HuH-7.5 (cell line): Measurements from ENCODE around the gene ST8SIA4.
"Not testable (repeated sequence)": the region's sequence is repeated elsewhere in the genome, so short reads cannot be mapped to it uniquely, and the experiment has no call there.

ENCODE experiments used
- DNase-seq: peaks from one replicate; pipeline ENCODE4 v3.0.0; 2011; ENCODE audit warnings: low spot score

ST8SIA4 gene

DNA sequence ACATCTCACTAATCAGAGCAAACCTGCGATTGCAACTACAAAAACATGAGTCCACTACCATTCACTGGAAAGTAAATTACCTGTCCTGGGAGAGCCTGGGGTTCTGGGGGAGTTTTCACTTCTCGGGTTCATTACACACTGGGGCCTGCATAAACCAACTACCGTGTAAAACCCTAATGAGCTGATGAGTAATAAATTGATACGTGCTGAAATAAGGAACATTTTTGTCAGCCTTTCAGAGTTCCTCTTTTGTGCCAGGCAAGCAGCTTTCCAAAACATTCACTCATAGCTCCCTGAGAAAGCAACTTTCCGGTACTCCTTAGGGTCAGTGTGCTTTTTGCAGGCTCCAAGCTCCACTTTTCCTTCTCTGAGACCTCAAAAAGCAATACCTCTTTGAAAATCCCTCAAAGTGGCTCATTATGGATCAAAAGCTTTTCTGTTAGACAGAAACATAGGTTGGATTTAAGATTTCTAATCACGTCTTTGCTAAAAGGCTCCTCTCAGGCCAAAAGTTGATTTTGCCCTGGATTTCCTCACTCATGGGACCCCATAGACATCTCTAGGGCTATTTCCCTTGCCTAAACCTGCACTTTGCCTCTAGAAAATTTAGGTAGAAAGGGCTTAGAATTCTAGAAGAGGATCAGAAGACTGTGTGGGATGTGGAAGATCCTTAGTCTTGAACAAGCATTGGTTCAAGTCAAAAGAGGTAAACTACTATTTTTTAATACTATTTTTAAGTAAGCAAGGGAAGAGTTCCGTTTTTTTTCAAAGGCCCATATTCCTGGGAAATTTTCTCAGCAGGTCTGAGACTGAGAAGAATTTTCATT, 74.8 kb downstream of the ST8SIA4 start:
- no peak for DNase-seq

DNA sequence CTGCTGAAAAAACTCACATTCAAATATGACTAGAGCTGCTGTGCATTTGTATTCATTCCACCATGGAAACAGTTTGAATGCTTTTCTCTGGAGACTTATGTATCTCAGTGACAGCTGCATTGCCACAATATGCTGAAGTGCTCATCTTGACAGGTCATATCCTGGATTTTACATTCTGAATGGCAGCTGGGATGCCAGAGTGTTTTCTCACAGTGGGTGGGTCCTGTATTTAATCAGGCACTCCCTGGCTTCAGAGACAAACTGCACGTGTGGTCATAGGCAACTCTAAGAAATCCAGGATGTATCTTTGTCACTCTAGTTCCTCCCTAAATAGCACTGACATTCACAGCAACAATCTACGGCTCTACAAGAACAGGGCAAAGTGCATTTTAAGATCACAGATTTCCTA, 75.6 kb downstream of the ST8SIA4 start:
- no peak for DNase-seq

DNA sequence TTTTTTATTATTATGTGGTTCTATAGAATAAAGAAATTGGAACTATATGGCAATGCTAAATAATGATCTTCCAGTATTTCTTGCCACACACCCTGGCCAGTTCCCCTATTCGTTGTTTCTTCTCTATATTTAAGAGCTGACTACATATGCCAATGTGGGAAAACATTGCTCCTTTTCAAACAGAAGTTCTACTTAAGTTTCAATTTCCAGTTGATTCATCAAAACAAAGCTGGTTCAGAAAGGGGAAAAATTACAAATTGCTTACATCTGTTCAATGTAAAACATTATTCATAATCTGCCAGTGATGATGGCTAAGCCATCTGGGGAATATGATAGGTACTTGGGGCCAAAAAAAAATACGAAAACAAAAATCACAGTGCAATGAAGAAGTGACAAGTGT, 76.9 kb downstream of the ST8SIA4 start:
- no peak for DNase-seq

DNA sequence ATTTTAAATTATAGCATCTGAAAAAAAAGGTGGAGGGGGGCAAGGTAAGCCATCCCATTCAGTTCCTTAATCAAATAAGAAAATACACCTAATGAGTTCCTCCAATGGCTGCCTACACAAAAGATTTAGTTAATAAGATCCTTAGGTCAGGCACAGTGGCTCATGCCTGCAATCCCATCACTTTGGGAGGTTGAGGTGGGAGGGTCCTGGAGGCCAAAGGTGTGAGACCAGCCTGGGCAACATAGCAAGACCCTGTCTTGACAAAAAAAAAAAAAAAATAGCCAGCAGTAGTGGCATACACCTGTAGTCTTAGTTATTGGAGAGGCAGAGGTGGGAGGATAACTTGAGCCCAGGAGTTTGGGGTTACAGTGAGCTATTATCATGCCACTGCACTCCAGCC, 78.4 kb downstream of the ST8SIA4 start:
- no peak for DNase-seq

DNA sequence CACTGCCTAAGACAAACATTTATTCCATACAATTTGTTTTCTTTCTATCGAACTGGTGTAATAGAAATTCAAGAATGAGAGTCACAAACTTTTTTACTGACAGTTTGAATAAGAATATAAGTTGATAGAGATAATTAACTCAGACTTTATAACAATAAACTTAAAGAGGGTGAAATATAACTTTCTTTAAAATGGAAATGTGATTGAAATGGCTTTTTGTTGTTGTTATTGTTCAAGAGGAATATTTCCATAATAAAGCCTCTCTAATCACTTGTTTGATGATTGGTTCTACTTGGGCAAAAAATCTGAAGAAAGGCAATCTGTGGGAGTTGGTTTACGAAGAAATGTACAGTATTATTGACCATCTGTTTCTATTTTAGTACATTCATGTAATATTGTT, 79.3 kb downstream of the ST8SIA4 start:
- DNase-seq: no peak

DNA sequence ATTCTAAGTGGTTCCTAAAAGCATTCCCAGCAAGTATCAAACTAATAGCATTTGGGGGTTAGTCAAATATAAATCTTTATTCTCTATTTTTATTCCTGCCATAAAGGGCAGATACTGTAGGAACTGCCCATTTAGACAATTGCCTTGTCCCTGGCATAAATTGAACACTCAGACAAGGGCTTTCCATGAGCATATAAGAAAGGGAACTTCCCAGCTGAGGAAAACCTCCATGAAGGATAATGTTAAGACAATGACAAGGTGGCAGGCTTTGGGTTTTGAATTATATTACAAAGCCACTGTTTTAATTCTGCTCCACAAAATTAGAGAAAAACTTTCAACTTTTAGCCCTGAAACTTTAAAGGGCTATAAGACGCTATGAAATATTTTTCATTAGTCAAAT, 81.3 kb downstream of the ST8SIA4 start:
- DNase-seq: no peak

DNA sequence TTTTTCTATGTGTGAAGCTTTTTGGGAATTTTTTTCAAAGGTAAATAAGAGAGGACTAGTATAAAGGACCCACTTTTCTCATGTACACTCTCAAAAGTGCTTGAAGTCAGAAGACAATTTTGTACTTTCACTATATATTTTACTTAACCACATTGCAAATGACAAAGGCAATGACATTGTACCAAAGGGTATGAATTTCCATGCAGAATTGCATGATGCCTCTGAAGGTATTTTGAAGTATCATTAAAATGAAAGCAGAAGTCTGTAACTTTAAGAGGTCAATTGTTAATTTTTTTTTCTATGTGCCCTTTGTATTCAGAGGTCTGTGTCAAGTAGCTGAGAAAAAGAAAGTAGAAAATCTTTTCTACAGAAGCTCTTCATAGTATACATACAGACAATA, 84.7 kb downstream of the ST8SIA4 start:
- DNase-seq: no peak

DNA sequence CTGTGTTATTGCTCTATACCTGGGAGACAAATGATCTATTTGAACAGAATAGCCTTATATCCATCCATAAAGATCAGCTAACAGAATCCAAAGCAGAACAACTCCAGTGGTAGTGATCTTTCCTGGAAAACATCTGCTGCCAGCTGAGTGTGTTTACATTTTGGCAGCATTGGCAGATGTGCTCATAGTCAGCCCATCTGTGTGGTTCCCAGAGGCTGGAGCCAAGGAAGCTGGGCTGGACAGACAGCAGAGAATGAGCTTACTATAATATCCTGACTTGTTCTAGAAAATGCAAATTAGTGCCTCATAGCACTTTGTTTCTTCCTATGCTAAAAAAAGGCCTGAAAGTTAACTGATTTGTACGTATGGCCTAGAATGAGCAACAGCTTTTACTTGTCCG, 99.7 kb downstream of the ST8SIA4 start:
- DNase-seq: no peak

DNA sequence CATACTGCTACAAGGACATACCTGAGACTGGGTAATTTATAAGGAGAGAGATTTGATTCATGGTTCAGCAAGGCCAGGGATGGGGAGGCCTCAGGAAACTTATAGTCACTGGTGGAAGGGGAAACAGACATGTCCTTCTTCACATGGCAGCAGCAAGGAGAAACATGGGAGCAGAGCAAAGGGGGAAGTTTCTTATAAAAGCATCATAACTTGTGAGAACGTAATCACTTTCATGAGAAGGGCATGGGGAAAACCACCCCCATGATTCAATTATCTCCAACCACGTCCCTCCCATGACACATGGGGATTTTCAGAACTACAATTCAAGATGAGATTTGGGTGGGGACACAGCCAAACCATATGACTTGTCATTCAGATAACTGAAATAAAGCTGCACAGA, 100.9 kb downstream of the ST8SIA4 start:
- no peak for DNase-seq

DNA sequence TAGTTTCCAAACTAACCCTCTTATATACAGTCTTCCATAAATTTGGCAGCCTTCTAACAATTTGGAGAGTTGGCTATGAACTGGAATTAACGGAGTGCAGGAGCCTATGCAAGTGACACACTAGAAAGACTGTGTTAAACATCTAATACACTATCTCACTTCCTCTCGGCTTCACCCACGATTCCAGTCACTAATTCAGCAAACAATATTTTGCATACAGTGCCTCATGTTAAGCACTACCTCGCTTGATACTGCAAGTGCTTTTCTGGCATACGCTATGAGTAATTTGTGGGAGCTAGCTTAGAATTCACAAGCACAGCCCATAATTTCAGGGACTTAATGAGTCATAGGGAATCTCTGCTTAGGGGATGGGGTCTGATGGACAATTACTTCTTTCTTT, 102.5 kb downstream of the ST8SIA4 start:
- DNase-seq: no peak

DNA sequence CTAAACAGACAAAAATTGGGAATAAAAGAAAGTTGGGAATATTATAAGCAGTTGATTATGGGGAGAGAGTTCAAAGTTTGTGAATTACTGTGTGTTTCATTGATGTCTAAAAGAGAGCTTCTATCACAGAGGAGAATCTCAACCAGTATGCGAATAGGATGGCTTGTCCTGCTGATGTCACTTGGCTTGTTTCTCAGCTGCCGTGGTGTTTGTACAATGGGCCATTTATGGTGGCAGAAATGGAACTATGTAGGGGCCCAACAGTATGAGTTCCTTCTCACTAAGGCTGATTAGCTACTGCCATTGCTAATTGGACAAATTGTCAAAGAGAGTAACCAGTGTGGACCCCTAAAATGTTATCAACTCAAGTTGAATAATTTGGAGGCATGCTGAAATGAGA, 103.9 kb downstream of the ST8SIA4 start:
- no peak for DNase-seq

DNA sequence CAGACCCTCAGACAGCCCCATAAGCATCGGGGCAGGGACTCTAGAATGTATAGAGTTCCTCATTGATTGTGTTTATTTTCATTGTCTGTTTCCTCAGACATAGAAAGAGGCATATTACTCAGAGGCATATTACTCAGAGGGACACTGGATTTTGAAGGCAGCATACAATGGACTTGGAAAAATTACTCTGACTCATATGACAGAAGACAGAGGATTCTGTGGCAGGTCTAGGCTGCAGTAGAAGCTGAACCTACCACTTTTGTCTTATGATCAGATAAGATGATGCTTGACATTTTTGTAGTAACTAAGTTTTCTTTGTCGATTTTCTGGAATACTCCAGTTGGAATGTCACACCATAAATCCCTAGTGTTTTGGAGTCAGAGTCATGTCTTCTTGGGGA, 105.2 kb downstream of the ST8SIA4 start:
- DNase-seq: no peak

DNA sequence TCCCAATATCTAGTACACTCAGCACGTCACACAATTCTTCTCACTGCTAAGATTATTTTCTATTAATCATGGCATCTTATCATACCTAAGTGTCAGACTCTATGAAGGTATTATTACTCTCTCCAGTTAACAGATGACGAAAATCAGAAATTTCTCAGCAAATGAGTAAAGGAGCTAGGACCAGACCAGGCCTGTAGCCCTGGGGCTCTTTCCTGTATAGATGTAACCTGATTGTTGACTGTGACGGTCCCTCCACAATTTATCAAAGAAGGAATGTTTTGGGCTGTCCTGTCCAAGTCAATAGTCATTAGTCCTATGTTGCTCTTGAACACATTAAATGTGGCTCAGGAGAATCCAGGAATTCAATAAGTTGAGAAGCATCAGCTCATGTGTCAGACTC, 106.2 kb downstream of the ST8SIA4 start:
- no peak for DNase-seq

DNA sequence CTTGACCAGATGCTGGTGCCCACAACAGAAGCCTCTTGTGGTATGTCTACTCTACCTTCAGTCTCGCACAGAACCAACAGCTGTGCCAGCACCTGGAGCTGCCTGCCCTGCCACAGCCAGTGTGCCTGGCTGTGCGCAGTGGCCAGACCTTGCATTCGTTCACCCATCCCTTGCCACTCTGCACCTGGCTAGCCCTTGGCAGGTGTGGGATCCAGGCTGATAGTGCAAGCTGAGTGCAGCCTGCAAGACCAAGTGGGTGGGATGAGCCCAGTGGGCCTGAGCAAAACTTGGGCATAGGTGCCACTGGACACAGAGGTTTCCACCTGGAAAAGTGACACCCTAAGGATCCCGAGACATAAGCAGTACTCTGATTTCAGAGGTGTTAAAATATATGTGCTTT, 108.2 kb downstream of the ST8SIA4 start:
- DNase-seq: no peak

DNA sequence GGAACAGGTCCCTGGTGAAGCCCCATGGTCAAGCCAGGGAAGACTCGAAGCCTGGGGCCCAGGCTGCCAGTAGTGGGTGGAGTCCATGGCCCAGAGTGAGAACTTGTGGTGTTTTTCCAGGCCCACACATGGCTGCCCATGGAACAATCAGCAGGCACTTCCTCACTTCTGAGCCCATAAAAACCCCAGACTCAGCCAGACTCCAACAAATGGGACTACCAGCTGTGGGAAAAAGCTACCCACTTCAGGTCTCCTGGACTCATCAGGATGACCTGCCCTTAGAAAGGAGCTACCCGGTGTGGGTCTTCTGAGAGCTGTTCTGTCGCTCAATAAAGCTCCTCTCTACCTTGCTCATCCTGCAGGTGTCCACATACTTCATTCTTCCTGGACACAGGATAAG, 108.9 kb downstream of the ST8SIA4 start:
- DNase-seq: no peak

DNA sequence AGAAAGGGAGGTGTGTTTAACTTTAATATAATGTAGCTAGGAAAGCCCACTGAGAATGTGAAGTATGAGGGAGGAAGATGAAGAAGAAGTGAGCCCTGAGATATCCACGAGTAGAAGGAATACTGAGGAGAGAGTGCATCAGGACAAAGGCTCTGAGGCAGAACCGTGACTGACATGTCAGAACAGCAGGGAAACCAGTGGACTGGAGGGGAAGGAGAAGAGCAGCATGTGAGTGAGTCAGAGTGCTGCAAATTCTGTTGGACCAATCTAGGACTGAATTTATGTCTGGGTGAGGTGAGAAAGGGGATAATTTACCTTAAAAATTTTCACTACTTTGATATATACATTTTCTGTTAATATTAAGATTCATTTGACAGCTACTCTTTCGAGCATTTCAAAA, 110.3 kb downstream of the ST8SIA4 start:
- no peak for DNase-seq

DNA sequence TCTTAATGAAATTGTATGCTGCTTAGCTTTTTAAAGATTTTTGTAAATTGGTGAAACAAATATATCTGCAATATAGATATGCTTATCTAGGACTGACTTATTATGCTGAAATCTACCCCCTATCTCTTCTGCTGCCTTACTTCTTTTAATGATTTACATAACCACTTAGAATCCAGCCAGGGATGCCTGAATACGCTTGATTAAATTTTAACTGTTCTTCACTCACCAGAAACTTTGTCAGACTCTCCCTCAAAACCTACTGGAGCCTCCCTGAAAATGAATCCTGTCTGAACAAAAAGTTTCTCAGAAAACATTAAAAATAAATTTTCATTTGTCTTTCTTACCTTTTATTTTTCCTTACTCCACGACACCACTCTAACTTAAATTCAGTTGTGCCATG, 111.7 kb downstream of the ST8SIA4 start:
- DNase-seq: no peak

DNA sequence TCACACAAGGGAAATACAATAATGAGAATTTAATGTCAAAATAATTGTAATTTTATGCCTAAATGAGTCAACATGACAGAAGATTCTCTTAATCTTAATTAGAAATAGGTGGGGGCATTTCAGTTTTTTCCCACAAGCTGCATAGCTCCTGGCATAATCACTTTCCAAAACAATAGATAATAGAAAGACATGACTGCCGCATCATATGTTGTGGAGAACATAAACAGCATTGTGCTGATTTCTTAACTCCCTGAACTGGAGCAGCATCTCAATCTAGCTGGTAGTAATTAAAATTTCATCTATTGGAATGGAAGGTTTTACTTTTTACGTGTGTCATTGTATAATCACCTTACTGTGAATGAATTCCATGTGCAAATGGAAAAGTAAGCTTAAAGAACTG, 112.1 kb downstream of the ST8SIA4 start:
- no peak for DNase-seq

DNA sequence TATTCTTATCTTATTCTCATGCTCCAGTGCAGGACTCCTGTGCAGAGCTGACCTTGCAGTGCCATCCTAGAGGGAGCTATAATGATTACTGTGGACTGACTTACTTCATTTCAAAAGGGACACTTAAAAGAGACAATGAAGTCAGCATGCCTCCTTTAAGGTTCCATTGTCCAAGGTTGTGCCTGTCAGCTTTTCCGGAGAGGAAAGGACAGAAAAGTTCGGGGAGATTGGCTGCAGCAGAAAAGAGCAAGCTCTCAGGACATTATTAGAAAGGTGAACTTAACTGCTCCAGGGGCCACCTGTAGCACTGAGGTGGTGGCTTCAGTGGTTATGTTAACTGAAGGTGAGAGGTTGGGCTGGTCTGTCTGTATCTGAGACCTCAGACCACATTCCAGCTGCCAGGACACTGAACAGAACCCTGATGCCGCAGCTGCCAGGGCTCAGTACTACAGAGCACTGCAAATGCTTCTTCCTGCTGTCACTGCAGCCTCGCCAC, 112.9 kb downstream of the ST8SIA4 start:
- DNase-seq: no peak

DNA sequence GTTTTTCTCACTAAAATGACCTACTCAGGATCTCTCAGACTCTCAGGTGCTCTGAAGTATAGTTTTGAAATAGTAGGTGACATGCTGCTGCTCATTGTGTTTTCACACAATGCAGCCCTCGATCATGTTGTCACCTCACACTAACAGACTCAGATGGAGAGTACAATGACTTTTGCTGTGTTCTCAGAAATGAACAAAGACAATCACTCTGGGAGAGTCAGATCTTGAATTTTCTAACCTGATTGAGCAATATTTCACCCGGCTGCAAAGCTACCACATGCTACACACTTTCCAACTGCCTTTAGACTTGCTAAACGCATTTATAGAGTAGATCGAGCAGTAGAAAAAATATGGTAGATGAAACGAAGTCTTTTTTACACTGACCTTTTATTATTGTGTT, 113.4 kb downstream of the ST8SIA4 start:
- no peak for DNase-seq

DNA sequence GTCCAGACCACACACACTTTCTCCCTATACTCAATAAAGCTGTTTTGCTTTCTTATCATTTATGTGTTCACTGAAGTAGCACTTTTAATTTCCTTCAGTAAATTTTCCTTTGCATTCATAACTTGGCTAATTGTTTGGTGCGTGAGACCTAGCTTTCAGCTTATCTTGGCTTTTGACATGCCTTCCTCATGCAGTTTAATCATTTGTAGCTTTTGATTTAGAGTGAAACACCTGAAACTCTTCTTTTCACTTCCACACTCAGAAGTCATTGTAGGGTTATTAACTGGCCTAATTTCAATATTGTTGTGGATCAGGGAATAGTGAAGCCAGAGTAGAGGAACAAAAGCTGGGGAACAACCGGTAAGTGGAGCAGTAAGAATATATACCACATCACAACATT, 114.7 kb downstream of the ST8SIA4 start:
- DNase-seq: no peak

DNA sequence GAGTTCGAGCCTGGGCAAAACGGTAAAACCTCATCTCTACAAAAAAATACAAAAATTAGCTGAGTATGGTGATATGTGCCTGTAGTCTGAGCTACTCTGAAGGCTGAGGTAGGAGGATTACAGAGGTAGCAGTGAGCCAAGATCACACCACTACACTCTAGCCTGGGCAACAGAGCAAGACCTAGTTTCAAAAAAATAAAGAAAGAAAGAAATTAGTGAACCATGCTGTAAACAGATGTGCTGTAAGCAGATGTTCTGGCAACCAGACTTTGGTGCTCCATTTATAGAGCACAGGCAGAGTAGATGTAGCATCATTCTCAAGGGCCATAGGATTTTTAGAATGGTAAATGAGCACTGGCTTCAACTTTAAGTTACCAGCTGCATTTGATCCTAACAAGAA, 115.4 kb downstream of the ST8SIA4 start:
- no peak for DNase-seq

DNA sequence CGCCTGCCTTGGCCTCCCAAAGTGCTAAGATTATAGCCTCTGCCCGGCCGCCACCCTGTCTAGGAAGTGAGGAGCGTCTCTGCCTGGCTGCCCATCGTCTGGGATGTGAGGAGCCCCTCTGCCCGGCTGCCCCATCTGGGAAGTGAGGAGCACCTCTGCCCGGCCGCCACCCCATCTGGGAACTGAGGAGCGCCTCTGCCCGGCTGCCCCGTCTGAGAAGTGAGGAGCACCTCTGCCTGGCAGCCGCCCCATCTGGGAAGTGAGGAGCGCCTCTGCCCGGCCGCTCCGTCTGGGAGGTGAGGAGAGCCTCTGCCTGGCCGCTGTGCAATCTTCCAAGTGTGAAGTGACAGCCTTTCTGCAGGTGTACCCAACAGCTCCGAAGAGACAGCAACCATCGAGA, 117.5 kb downstream of the ST8SIA4 start:
- DNase-seq: not testable (repeated sequence)

DNA sequence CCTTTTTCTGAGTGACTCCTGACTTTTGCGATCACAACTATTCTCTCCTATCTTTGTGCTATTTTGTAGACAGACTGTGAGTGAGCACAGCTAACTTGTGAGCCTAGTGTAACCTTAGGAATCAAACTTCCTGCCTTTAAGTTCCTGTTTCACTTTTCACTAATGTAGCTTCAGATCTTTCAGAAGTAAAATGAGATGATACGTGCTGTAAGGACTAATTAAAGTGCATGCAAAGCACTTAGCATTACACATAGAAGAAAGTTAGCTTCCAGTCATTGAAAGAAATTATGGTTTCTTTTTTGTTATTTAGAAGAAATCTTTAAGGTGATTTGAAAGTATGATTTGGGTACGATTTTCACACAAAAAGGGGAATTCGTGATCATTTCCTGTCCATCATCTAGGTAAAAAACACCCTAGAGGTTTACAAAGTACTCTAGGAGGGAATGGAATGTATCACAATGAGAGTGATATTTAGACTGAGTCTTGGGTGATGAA, 122.7 kb downstream of the ST8SIA4 start:
- DNase-seq: no peak
